ENCODE data around the gene ACAP2.
"Not testable (repeated sequence)": the region's sequence is repeated elsewhere in the genome, so short reads cannot be mapped to it uniquely, and the experiment has no call there.

Gene ACAP2

GRCh38 chr3:195441992-195442572 is 738 bp downstream of the ACAP2 start:
- no peak for DNase-seq (ENCODE audit: low read depth)

GRCh38 chr3:195441476-195441991 is 1.3 kb downstream of the ACAP2 start:
- no peak for DNase-seq (ENCODE audit: low read depth)

GRCh38 chr3:195441051-195441450 is 1.8 kb downstream of the ACAP2 start:
- DNase-seq (ENCODE audit: low read depth): no peak

DNA sequence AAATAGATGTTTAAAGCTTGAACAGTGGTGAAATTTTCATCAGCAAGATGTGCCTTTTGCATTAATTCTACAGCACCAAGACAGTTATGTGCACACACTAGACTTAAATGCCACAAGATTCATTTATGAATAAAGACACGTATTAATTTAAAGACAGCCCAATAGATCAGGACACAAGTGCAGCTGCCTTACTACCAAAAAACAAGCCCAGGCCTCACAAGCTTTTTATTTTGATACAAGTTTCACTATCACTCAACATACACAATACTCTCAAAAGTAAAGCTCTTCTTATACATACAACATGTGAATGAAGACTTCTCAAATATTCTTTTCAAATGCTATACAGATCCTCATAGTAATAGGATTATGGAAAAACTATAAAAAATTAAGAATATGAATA is 2.4 kb downstream of the ACAP2 start:
- no peak for DNase-seq (ENCODE audit: low read depth)

- DNase-seq (ENCODE audit: low read depth): no peak
Measured at GRCh38 chr3:195438371-195438770, 4.4 kb downstream of the ACAP2 start.

- no peak for DNase-seq (ENCODE audit: low read depth)
Measured at GRCh38 chr3:195425849-195426248, 17.0 kb downstream of the ACAP2 start.

DNA sequence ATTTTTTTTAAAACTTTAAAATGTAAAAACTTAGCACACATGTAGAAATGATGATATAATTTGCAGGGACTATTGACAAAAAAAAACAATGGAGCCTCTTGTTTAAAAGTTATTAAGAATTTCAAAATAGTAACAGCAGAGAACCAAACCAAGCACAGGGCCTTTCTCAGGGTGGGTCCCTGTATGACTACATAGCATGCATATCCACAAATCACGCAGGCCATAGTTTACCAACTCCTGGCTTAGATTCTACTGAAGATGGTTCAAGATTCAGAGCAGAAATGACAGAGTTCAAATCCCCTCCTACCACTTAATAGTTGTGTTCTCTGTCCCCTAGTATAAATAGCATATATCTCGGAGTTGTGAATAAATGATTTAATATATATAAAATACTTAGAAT is 19.0 kb downstream of the ACAP2 start:
- DNase-seq (ENCODE audit: low read depth): no peak

DNA sequence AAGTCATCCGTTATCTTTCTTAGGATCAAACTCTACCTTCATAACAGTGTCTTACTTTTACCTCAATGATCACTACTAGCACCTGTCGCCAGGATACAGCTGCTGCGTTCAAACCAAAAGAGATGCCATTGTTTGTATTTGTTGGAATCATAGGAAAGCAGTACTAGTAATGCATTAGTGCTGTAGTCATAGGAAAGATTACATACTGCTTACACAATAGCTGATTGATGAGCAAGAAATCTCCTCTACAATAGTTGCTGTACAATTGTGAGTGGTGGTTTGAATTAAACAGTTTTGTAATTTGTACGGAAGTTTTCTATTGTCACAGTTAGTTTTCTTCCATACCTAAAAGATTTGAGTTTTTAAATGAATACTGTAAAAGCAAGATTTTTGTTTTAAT is 21.4 kb downstream of the ACAP2 start:
- no peak for DNase-seq (ENCODE audit: low read depth)

GRCh38 chr3:195416795-195417194 is 26.0 kb downstream of the ACAP2 start:
- no peak for DNase-seq (ENCODE audit: low read depth)

DNA sequence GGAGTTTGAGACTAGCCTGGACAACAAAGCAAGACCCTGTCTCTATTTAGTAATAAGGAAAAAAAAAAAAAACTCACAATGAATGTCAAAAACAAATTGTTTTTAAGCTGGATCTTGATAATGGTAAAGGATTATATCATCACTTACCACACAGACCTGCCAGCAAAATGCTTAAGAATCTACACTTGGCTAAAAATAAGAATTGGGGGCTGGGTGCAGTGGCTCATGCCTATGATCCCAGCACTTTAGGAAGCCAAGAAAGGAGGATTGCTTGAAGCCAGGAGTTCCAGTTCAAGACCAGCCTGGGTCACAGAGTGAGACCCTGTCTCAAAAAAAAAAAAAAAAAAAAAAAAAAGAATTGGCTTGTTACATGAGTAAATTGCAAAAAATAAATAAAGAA is 31.0 kb downstream of the ACAP2 start:
- DNase-seq (ENCODE audit: low read depth): peak; percentile 8

- DNase-seq (ENCODE audit: low read depth): no peak
Measured at GRCh38 chr3:195410546-195410945, 32.3 kb downstream of the ACAP2 start.

DNA sequence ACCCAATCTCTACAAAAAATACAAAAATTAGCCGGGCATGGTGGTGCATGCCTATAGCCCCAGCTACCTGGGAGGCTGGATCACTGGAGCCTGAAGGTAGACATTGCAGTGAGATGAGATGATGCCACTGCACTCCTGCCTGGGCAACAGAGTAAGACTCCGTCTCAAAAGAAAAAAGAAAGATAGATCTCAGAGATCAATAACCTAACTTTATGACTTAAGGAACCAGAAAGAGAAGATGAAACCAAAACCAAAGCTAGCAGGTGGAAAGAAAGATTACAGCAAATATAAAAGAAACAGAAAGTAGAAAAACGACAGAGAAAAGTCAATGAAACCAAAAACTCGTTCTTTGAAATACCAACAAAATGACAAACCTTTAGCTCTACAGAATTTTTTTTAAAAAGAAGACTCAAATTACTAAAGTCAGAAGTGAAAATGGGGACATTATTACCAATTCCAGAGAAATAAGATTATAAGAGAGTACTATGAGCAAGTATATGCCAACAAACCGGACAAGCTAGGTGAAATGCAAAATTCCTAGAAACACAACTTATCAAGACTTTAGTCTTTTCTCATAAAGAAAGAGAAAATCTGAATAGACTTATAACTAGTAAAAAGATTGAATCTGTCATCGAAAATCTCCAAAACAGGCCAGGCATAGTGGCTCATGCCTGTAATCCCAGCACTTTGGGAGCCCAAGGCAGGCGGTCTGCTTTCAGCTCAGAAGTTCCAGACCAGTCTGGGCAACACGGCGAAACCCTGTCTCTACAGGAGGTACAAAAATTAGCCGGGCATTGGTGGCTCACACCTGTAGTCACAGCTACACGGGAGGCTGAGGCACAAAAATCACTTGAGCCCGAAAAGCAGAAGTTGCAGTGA is 35.0 kb downstream of the ACAP2 start:
- no peak for DNase-seq (ENCODE audit: low read depth)

GRCh38 chr3:195405651-195406050 is 37.2 kb downstream of the ACAP2 start:
- no peak for DNase-seq (ENCODE audit: low read depth)

GRCh38 chr3:195403841-195404408 is 38.9 kb downstream of the ACAP2 start:
- peak; percentile 14 for DNase-seq (ENCODE audit: low read depth)

DNA sequence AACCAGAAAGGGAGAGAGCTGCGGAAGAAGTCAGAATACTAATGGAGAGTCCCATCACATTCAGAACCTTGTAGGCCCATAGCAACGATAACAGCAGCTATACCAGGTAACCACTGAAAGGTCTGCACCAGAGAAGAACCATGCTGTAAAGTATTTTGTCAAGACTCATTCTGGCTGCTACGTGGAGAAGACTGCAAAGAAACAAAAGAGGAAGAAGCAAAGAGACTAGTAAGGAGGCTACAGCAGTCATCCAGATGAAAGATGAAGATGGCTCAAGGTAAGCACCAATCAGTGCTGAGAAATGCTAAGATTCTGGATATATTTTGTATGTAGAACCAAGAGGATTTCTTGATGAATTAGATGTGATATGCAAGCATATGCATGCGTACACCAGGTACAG is 39.6 kb downstream of the ACAP2 start:
- no peak for DNase-seq (ENCODE audit: low read depth)

DNA sequence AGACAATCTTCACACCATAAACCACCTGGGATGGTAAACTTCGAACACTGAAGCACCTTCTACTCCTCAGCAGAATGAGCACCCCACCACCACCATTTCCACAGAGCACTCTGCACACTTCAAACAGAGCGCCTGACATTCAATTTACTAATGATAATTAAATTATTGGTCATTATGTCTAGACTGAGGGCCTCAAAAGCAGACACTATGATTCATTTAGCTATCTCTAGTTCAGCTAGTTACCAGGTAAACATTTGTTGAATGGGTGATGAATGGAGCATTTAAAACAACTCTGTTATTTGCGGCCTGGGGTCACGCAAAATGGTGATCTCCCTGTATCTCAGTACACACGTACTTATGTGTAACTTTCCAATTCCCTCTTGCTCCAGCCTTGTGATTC is 40.9 kb downstream of the ACAP2 start:
- no peak for DNase-seq (ENCODE audit: low read depth)

GRCh38 chr3:195398460-195398859 is 44.4 kb downstream of the ACAP2 start:
- not testable (repeated sequence) for DNase-seq (ENCODE audit: low read depth)

DNA sequence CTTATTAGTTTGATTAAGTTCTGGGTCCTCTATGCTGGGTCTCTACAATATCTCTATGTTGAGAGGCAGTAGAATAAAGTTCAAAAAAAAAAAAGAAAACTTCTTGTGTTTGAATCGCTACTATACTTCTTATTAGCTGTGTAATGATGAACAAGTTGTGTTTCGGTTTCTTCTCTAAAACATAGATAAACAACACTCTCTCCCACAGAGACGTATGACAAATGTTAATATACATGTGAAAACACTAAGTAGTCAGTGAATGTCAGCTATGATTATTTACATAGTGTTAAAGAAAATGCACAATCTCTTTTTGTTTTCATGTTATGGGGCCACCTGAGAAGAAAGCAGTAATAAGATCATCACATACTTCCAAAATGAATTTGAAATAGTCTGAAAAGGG is 45.3 kb downstream of the ACAP2 start:
- no peak for DNase-seq (ENCODE audit: low read depth)

- DNase-seq (ENCODE audit: low read depth): no peak
Measured at GRCh38 chr3:195395208-195395816, 47.5 kb downstream of the ACAP2 start.

GRCh38 chr3:195394700-195395099 is 48.1 kb downstream of the ACAP2 start:
- no peak for DNase-seq (ENCODE audit: low read depth)

GRCh38 chr3:195394024-195394423 is 48.8 kb downstream of the ACAP2 start:
- no peak for DNase-seq (ENCODE audit: low read depth)

GRCh38 chr3:195388380-195388779 is 54.4 kb downstream of the ACAP2 start:
- DNase-seq (ENCODE audit: low read depth): no peak

GRCh38 chr3:195386739-195387138 is 56.1 kb downstream of the ACAP2 start:
- no peak for DNase-seq (ENCODE audit: low read depth)
